GM19328 (cell line): ENCODE measurements around the gene DCDC2C.

Experiments used
- ATAC-seq: cut with Tn5 transposase; IDR thresholded peaks from one replicate; pipeline ENCODE4 v1.9.1; 2021; ENCODE audit warnings: mild to moderate bottlenecking, moderate library complexity; ENCODE audit not compliant: unreplicated experiment

The DCDC2C gene

DNA sequence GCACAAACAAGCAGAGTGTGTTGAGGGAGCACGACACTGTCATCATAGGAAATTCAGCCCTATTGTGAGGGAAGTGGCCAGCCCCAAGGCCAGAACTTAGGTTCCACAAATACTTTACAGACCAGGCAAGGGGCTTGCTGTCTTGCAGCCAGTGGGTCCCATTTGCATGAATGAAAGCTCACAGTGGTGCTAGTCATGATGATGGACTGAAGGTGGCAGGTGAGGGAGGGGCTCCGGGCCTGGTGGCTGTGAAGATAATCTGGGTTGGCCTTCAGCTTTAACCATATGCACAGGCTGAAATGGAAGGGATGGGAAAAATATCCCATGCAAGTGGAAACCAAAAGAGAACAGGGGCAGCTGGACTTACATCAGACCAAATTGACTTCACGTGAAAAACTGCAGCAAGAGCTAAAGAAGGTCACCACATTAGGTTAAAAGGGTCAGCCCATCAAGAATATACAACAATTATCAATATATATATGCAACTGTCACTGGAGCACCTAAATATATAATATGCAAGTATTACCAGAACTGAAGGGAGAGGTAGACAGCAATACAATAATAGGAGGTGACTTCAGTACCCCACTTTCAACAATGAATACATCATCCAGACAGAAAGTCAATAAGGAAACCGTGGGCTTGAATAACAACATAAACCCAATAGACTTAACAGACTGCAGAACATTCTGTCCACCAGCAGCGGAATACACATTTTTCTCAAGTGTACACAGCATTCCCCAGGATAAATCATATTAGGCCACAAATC is 39.6 kb downstream of the DCDC2C start:
- no peak for ATAC-seq

GRCh38 chr2:3743951-3744555 is 40.7 kb downstream of the DCDC2C start:
- ATAC-seq = no peak

DNA sequence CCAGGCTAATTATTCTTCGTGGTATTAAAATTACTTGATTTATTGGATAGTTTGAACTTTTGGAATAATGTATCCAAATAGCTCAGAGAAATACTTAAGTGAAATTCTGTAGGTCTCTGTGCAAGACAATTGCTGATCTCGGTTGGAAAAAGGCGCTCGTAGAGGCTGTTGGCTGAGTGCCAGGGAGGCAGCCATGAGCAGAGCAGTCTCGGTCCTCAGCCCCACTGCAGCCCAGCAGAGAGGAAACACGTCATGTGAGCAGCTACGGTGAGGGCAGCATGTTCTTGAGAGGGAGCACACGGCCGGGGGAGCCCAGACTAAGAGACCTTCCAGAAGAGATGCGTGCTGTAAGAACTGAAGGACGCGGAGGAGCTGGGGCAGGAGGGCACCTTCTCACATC is 42.5 kb downstream of the DCDC2C start:
- ATAC-seq = no peak

DNA sequence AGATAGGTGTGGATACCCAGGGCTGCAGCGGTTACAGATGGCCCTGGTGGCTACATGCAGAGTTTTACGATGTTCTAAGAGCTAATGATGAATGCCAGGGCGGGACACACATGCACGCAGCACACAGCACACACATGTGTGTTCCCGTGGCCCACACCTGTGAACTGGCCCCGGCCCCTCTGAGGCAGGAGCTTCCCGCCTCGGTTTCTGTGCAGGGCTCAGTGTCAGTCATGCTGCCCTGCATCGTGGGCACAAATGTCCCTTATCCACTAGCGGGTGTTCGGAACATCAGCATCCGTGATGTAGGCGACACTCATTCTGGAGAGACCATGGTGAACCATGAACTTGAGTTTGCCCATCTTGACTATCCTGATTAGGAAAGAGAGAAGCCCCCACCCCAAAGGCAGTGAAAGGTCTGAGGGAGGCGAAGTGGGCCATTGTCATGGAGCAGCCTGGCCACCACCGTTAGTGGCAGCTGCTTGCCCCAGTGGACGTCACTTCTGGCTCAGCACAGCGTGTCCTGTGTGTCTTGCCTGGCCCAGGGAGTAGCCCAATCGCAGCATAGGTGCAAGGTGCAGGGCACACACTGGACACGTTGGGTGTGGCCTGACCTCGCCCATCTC is 43.8 kb downstream of the DCDC2C start:
- ATAC-seq = no peak

DNA sequence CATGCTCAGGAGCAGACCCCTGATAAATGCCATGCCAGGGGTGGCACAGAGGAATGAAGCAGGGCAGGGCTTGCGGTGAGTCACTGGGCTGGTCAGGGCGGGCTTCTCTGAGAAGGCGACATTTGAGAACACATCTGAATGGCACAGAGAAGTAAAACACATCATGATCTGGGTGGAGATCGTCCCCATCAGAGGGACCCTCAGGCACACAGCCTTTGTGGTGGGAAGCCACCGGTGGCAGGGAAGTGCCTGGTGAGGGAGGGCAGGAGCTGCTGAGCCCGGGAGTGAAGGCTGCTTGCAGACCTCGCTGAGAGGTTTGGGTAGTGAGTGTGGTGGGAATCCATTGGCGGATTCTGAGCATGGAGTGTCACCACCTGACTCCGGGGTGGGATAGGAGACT is 44.5 kb downstream of the DCDC2C start:
- no peak for ATAC-seq

GRCh38 chr2:3749201-3749600 is 45.8 kb downstream of the DCDC2C start:
- ATAC-seq = no peak

DNA sequence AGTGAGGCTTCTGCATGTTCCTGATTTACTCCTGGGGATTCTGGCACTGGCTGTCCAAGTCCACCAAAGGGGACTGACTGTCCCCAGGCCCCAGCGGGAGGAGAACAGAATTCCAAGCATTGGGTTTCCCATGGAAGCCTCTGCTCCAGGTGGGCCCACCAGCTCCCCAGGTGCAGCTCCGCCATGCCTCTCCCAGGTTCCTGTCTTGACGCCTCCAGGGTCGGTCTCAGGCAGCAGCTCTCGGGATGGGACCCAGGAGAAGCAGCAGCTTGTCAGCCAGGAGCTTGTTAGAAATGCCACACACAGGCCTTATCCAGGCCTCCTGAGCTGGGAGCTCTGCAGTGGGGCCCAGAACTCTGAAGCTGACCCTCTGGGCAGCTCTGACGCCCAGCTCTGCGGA is 47.9 kb downstream of the DCDC2C start:
- no peak for ATAC-seq

GRCh38 chr2:3751806-3752205 is 48.4 kb downstream of the DCDC2C start:
- no peak for ATAC-seq

DNA sequence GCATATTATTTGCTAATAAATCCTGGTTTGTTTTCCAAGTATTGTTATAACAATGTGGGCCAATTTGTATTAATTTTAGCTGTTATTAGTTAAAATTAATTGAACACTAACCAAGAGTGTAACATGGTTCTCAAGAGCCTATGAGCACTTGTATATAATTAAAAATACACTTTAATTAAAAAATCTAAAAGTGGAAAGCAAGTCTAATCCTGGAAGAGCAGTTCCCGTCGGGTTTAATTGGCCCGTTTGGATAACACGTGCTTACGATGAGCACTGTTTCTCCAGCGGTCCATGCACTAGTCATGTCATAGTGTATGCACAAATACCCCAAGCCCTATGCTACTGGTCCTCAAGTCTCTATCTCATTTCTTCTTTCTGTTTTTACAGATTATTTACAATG is 49.0 kb downstream of the DCDC2C start:
- ATAC-seq = no peak

DNA sequence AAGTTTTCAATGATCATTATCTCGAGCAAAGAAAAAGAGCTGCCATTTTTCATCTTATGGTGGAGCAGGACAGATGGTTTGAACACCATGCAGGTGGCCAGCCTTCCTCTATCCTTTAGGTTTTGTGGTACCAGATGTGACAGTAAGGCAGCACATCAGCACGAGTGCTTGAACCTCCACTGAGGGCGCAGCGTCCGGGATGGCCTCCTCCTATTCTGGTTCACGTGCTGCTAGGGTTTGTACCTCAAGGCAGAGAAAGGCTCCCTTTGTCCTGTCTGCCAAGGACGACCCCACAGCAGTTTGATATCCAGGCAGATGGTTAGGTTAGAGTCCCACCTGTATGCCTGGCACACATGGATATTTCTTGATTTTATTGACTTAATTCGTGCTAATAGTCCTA is 50.2 kb downstream of the DCDC2C start:
- no peak for ATAC-seq

DNA sequence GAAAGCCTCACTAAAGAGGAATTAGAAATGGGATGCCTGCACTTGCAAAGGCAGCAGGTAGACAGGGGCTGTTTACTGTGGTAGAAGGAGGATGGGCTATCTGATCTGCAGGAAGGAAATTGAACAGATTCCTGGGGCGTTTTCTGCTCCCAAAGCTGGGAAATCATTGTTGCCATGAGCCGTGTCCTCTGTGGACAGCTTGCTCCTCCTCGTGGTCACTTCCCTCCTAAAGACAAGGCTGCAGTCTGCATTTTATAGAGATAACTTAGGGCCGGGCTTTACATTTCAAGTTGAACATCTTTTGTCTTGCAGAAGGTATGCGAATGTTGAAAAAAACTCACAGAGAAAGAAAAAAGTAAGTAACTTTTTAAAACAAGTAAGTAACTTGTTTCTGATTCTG is 50.9 kb downstream of the DCDC2C start:
- no peak for ATAC-seq

- ATAC-seq = no peak
These were observed 51.4 kb downstream of the DCDC2C start for GRCh38 chr2:3754795-3755194.

DNA sequence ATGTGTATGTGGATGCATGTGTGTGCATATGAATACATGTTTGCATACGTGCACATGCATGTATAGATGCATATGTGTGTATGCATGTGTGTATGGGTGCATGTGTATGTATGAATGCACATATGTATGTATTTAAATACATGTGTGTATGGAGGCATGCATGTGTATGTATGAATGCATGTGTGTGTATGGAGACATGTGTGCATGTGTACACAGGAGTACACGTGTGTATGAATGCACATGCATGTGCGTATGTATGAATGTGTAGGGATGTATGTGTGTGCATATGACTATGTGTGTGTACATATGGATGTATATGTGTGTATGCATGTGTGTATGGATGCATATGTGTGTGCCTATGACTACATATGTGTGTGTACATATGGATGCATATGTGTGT is 51.9 kb downstream of the DCDC2C start:
- ATAC-seq = no peak

DNA sequence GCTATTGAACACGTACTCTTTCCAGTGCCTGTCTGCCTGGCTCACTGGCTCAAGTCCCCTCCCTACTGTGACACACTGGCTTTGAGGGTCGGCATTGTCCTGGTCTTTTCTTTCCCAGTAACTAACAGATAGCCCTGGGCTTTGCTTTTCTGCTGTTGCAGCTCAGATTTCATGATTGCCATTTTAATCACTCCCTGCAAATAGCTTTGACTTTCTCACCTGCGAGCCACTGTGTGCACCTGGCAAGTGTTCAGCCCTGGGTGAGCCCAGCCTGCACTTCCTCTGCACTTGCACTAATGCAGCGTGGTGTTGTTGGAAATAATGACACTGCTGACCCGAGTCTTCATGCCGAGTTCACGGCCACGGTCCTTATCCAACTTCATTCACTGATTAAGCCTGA is 52.9 kb downstream of the DCDC2C start:
- no peak for ATAC-seq

DNA sequence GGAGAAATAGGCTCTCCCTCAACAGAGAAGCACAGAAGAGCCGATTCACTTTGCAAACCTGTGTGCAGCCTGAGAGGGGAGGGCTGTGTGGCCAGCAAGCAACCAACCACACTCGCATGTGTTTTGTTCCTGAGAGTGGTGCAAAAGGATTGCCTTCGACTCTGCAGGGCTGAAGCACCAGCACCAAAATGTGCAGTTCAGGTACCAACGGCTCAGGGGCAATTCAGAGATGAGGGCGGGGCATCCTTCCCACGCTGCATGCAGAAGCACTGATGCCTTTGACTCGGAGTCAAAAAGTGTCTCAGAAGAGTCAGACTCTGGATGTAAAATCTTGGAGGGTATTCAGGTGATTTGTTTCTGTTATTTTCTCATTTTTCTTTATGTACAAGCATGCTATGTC is 55.5 kb downstream of the DCDC2C start:
- no peak for ATAC-seq

- no peak for ATAC-seq
These were observed 56.0 kb downstream of the DCDC2C start for GRCh38 chr2:3759331-3759730.

- no peak for ATAC-seq
These were observed 56.4 kb downstream of the DCDC2C start for GRCh38 chr2:3759761-3760160.

GRCh38 chr2:3761272-3761671 is 57.9 kb downstream of the DCDC2C start:
- ATAC-seq = no peak

DNA sequence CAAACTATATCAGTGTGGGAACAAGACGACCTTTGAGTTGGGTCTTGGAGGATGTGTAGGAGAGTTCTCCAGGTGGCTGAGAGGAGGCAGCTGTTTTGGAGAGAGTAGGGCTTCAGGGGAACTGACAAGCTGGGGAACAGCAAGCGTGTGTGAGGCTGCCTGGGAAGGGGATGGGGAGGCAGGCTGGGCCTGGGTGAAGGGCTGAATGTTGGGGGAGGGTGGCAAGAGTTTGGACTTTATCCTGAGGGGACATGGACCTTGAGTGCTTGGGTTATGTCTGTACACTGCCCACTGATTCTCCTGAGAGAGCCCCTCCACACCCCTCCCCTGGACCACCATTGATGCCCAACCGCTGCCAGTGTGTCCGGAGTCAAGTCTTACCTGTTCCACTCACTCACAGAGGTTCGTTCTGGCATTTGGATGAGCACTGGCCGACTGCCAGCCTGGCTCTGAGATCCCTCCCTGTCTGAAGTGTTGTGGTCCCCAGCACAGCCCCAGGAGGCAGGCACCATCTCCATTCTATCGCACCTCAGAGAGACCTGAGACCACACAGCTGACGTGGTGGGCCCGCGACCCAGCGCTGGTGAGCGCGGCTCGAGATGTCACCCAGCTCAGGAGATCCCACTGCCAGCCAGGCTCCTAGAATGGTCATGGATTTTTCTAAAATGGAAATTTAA is 59.5 kb downstream of the DCDC2C start:
- no peak for ATAC-seq

DNA sequence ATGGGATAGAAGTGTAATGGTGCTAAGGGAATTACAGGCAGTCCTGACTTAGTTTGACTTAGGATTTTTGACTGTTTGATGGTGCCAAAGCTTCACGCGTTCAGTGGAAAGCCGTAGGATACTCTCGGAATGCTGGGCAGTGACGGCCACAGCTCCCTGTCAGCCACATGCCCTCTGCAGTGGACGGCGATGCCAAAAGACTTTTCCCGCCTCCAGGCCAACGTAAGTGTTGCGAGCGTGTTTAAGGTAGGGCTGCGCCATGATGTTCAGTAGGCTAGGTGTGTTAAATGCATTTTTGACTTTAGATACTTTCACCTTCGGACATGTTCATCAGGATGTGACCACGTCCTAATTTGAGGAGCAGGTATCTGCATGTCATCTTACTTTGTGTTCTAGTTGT is 63.4 kb downstream of the DCDC2C start:
- ATAC-seq = no peak

GRCh38 chr2:3768960-3769765 is 65.8 kb downstream of the DCDC2C start:
- no peak for ATAC-seq
